ENCODE measurements around the gene RCE1.

Gene RCE1

GRCh38 chr11:66847461-66848232 is 4.4 kb downstream of the RCE1 start:
- TF ChIP-seq CTCF (IDR thresholded peaks at IDR 0.05), result no peak

GRCh38 chr11:66848671-66849500 is 5.6 kb downstream of the RCE1 start:
- TF ChIP-seq CTCF (IDR thresholded peaks at IDR 0.05), result no peak

- no peak for TF ChIP-seq CTCF (IDR thresholded peaks at IDR 0.05)
Measured at GRCh38 chr11:66849501-66850234, 6.4 kb downstream of the RCE1 start.

- TF ChIP-seq CTCF (IDR thresholded peaks at IDR 0.05), result no peak
Measured at GRCh38 chr11:66850235-66850587, 7.0 kb downstream of the RCE1 start.

- no peak for TF ChIP-seq CTCF (IDR thresholded peaks at IDR 0.05)
Measured at GRCh38 chr11:66850588-66851238, 7.5 kb downstream of the RCE1 start.

- TF ChIP-seq CTCF (IDR thresholded peaks at IDR 0.05), result no peak
Measured at GRCh38 chr11:66851239-66851596, 8.0 kb downstream of the RCE1 start.
